Ascending aorta (tissue), 2 donors: ENCODE measurements around the gene ARFRP1. TPM values are rescaled to one million over a fixed set of nuclear protein-coding genes. Genes with fewer than 3 reads are reported as not detected.

Source experiments
- DNase-seq, 2 donors: peaks; one replicate each; pipeline ENCODE4 v3.0.0-alpha.2; 2019; ENCODE audit warnings: low spot score in 2 of 2
- H3K27ac ChIP-seq, 2 donors: fragments of 200-600 bp; sonication (generic); one replicate each; pipeline ENCODE4 v1.5.1; 2016 to 2017; ENCODE audit warnings: mild to moderate bottlenecking in 1 of 2
- H3K27me3 ChIP-seq: fragments of 200-600 bp; sonication (generic); one replicate; pipeline ENCODE4 v1.5.1; 2017
- H3K36me3 ChIP-seq, 2 donors: fragments of 200-600 bp; sonication (generic); one replicate each; pipeline ENCODE4 v1.5.1; 2016
- H3K4me1 ChIP-seq, 2 donors: fragments of 200-600 bp; sonication (generic); one replicate each; pipeline ENCODE4 v1.5.1; 2016 to 2017; ENCODE audit warnings: mild to moderate bottlenecking in 1 of 2
- H3K4me3 ChIP-seq, 2 donors: fragments of 200-600 bp; sonication (generic); one replicate each; pipeline ENCODE4 v1.5.1; 2016 to 2017; ENCODE audit warnings: mild to moderate bottlenecking in 1 of 2
- H3K9me3 ChIP-seq, 2 donors: fragments of 200-600 bp; sonication (generic); one replicate each; pipeline ENCODE4 v1.5.1; 2016
- intact Hi-C: fragments of 100-400 bp; cut with DNase I; formaldehyde crosslinking; loops from one replicate; pipeline ENCODE4 v1.15.1; 2023
- total RNA-seq: library from RNA; depleted of rRNA; stranded (reverse); fragments of >200 nt; gene quantifications from one replicate; pipeline ENCODE4 v1.1.0, GENCODE V29; 2016
- TF ChIP-seq, protein P1 (sequence below), 3 experiments: fragments of 200-600 bp in 2 of 3; fragments of 450-650 bp in 1 of 3; sonication (generic) in 2 of 3; IDR thresholded peaks; one replicate each; pipeline ENCODE4 v1.5.1; 2016 to 2019; ENCODE audit warnings: antibody characterized with exemption in 3 of 3, mild to moderate bottlenecking in 1 of 3, moderate library complexity in 1 of 3

ARFRP1 gene
- total RNA-seq, 1 donor from 2014 or later: 50.8 TPM

DNA sequence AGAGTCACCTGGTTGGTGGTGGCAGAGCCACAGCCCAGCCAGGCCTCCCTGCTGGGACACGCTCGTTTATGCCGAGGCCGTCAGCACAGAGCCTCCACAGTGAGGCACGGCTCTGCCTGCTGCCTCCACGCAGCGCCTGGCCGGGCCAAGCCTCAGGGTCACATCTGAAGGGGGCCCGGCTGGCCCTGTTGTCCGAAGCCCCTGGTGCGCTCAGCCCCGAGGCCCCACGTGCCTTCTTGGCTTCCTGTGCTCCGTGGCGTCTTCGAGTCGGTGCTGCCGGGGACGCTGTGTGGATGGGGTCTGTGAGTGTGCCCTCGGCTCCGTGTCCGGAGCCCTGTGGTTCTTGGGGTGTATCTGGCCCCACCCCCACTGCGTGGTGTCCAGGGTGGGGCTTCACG lies 21.7 kb downstream of the ARFRP1 start:
- peak overlapping the region; percentile 66 to 87 for H3K27ac ChIP-seq

DNA sequence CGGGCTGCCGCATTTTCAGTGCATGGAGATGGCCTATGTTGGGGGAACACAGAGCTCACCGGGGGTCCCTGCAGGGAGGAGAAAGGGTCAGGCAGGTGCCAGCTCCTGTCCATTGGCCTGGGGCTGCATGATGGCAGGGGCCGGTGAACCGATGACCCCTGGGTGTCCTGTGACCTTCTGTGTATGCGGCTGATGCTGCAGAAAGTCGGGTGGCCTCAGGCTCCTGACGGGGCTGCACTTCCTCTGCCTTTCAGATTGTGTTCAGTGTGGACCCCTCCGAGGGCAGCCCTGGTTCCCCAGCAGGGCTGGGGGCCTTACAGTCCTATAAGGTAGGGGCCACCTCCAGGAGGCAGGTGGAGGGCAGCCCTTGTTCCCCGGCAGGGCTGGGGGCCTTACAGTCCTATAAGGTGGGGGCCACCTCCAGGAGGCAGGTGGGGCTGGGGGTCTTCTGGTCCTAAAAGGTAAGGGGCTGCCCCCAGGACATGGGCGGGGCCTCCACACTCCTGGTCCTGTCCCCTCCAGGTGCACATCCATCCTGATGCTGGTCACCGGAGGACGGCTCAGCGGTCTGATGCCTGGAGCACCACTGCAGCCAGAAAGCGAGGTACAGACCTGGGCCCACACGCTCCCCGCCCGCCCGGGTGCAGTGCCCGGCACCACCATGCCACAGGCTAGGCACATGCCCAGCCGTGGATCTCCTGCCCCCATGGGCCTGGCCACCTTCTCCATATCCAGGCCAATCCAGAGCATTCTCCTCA lies 22.3 kb downstream of the ARFRP1 start:
- H3K36me3 ChIP-seq: peaks cover 0 to 4% of the 10 kb centered on the region in 2 donors
- DNase-seq: no peak
- peaks cover 11 to 31% of the 10 kb centered on the region in 2 donors for H3K4me1 ChIP-seq
- intact Hi-C loops: no loop called here
- H3K27me3 ChIP-seq: no peaks in the 10 kb centered on the region
- no peak overlapping the region for H3K4me3 ChIP-seq
- H3K27ac ChIP-seq: peak overlapping the region; percentile 66 to 87
- TF ChIP-seq, protein P1, sequence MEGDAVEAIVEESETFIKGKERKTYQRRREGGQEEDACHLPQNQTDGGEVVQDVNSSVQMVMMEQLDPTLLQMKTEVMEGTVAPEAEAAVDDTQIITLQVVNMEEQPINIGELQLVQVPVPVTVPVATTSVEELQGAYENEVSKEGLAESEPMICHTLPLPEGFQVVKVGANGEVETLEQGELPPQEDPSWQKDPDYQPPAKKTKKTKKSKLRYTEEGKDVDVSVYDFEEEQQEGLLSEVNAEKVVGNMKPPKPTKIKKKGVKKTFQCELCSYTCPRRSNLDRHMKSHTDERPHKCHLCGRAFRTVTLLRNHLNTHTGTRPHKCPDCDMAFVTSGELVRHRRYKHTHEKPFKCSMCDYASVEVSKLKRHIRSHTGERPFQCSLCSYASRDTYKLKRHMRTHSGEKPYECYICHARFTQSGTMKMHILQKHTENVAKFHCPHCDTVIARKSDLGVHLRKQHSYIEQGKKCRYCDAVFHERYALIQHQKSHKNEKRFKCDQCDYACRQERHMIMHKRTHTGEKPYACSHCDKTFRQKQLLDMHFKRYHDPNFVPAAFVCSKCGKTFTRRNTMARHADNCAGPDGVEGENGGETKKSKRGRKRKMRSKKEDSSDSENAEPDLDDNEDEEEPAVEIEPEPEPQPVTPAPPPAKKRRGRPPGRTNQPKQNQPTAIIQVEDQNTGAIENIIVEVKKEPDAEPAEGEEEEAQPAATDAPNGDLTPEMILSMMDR (IDR thresholded peaks at IDR 0.05): no peak
- H3K9me3 ChIP-seq: no peaks in the 10 kb centered on the region

More for the DNA sequence above, 21.7 kb downstream of the ARFRP1 start:
- Histone ChIP-seq H3K4me3 (no peak overlapping the region), H3K36me3 (peaks cover 0 to 6% of the 10 kb centered on the region in 2 donors), H3K9me3 (no peaks in the 10 kb centered on the region), H3K4me1 (peaks cover 11 to 31% of the 10 kb centered on the region in 2 donors), H3K27me3 (no peaks in the 10 kb centered on the region)
- DNase-seq: no peak
- intact Hi-C loops: no loop called here
- TF ChIP-seq, protein P1 (IDR thresholded peaks at IDR 0.05): no peak

DNA sequence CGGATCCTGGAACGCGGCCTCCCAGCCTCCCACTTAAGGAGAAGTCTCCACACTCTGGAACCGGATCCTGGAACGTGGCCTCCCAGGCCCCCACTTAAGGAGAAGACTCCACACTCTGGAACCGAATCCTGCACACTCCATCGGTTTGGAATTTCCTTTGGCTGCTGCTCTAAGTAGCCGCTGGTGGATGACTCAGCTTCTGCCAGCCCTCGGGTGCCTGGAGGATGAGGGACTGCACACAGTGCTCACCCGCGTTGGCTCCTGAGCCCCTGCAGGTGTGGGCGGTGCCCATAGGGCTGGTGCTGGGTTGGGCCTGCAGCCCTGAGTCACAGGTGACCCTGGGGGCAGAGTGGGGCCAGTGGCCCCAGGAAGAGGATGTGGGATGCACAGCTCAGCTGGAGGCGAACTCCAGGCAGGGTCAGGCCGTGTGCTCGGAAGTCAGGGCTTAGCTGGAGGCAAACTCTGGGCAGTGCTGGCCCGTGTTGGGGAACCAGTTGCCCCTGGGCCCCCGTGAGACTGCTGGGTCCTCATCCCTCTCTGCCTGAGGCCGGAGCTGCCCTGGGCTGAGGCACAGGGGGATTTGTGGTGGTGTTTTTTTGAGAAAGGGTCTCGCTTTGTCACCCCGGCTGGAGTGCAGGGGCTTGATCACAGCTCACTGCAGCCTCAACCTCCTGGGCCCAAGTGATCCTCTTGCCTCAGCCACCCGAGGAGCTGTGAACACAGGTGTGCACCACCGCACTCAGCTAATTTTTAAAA lies 25.2 kb downstream of the ARFRP1 start:
- TF ChIP-seq, protein P1 (IDR thresholded peaks at IDR 0.05): no peak
- H3K4me1 ChIP-seq: peaks cover 11 to 31% of the 10 kb centered on the region in 2 donors
- peaks cover 7 to 27% of the 10 kb centered on the region in 2 donors for H3K36me3 ChIP-seq
- H3K9me3 ChIP-seq: no peaks in the 10 kb centered on the region
- DNase-seq: peak; percentile 79 to 93
- H3K4me3 ChIP-seq: peak overlapping the region in 1 of 2 donors; percentile 29
- intact Hi-C loops: loop anchor here (1.0 to 2.0 kb wide), 2 partner anchors 24 kb away; partner anchors contain the start of genes ARFRP1 and RTEL1
- H3K27ac ChIP-seq: peak overlapping the region; percentile 90 to 98
- no peaks in the 10 kb centered on the region for H3K27me3 ChIP-seq

DNA sequence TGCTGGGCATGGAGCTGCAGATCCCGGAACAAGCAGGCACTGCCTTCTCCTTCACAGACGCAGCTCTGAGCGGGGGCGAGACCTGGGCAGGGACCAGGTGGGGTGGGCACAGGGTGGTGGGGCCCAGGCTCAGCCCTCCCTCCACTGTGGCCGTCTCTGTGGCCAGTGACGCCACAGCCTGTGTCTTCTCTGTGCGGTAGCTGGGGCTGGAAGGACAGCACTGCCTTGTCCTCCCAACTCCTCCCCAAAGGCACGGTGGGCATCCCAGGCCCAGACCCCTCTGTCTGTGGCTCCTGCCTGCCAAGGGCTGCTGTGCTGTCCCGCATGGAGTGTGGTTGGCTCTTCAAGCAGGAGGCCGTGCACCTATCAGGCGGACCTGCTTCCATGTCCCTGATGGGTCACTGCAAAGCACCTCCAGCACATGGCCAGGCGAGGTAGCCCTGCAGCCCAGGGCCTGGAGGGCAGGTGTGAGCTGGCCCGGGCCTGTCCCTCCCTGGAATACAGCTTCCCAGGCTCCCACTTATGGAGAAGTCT lies 26.1 kb downstream of the ARFRP1 start:
- no peak overlapping the region for H3K4me3 ChIP-seq
- TF ChIP-seq, protein P1 (IDR thresholded peaks at IDR 0.05): no peak
- H3K36me3 ChIP-seq: peaks cover 11 to 31% of the 10 kb centered on the region in 2 donors
- H3K27ac ChIP-seq: peak overlapping the region; percentile 90 to 98
- DNase-seq: no peak
- no peaks in the 10 kb centered on the region for H3K27me3 ChIP-seq
- H3K4me1 ChIP-seq: peaks cover 11 to 27% of the 10 kb centered on the region in 2 donors
- H3K9me3 ChIP-seq: no peaks in the 10 kb centered on the region
- intact Hi-C loops: loop anchor here (1.0 to 2.0 kb wide), 2 partner anchors 23 to 25 kb away; partner anchors contain the start of genes ARFRP1 and RTEL1

DNA sequence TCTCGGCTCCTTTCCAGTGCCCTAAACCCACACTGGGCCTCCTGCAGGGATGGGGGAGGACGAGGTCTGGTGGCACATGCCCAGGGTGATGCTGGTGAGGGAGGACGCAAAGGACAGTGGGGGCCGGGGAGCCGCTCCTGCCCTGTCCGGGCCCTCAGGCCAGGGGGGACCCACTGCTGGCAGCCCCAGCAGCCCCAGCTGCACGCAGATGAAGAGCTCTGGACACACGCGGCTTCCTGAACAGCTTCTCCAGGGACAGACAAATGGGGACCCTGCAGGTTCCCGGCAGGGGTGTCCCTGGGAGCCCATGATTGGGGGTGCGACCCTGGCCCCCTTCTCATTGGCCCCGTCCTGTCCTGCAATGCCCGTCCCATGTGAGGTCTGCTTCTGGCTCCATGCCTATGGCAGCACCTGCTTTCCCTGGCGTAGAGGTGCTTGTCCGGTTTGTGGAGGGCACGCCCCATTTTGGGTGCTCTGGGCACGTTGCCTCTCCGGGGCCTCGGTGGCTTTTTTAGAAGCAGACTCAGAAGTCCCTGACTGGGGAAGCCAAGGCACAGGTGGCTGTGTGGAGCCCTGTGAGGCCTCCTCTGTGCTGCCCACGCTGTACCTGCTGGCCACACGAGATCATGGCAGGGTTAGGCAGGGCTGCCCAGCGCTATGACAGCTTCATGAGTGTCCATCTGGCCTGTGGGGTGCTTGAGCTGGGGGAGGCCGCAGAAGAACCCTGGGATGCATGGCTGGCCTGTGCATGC lies 26.7 kb downstream of the ARFRP1 start:
- intact Hi-C loops: no loop called here
- H3K36me3 ChIP-seq: peaks cover 14 to 31% of the 10 kb centered on the region in 2 donors
- H3K4me3 ChIP-seq: no peak overlapping the region
- H3K27me3 ChIP-seq: no peaks in the 10 kb centered on the region
- TF ChIP-seq, protein P1 (IDR thresholded peaks at IDR 0.05): no peak
- peak overlapping the region; percentile 90 to 98 for H3K27ac ChIP-seq
- H3K4me1 ChIP-seq: peaks cover 11 to 27% of the 10 kb centered on the region in 2 donors
- no peaks in the 10 kb centered on the region for H3K9me3 ChIP-seq
- no peak for DNase-seq
